Fibroblast of the aortic adventitia (primary cell): Measurements from ENCODE around the gene CTIF. TPM values are rescaled to one million over a fixed set of nuclear protein-coding genes. Genes with fewer than 3 reads are reported as not detected.

Experiments used
- DNase-seq: peaks from one replicate; pipeline ENCODE4 v3.0.0-alpha.2; 2010; ENCODE audit warnings: low read depth
- H3K4me3 ChIP-seq: 2 replicates; pipeline ENCODE4 v1.5.1; 2011; ENCODE audit warnings: low read depth, mild to moderate bottlenecking, control low read depth, low read length, moderate library complexity
- total RNA-seq: library from RNA; depleted of rRNA; stranded (reverse); fragments of >200 nt; gene quantifications from 2 replicates; pipeline ENCODE4 v1.2.3, GENCODE V29; 2012; ENCODE audit warnings: low replicate concordance
- TF ChIP-seq, protein P1 (sequence below): IDR thresholded peaks from 2 replicates; pipeline ENCODE4 v1.5.1; 2011; ENCODE audit warnings: mild to moderate bottlenecking, low read length, control low read depth, inconsistent platforms; ENCODE audit not compliant: insufficient read depth

Gene CTIF
- total RNA-seq, 1 donor: 29.0 TPM

DNA sequence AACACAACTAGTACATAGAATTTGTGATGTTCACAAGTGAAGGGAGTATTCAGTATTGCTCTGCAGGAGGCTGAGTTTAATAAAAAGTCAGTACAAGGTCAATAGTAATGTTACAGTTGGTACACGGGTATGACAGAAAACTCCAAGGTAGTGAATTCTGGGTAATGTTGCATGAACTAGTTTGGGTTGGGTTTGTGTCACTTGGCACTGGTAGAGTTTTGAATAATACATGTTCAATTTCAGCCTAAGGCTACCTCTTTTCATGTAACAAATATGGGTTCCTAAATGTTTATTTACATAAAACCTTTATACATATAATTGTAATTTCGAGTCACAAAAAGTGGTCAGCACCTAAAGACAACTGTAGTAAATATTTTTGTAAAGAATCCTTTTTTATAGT is 19.4 kb downstream of the CTIF start:
- TF ChIP-seq, protein P1, sequence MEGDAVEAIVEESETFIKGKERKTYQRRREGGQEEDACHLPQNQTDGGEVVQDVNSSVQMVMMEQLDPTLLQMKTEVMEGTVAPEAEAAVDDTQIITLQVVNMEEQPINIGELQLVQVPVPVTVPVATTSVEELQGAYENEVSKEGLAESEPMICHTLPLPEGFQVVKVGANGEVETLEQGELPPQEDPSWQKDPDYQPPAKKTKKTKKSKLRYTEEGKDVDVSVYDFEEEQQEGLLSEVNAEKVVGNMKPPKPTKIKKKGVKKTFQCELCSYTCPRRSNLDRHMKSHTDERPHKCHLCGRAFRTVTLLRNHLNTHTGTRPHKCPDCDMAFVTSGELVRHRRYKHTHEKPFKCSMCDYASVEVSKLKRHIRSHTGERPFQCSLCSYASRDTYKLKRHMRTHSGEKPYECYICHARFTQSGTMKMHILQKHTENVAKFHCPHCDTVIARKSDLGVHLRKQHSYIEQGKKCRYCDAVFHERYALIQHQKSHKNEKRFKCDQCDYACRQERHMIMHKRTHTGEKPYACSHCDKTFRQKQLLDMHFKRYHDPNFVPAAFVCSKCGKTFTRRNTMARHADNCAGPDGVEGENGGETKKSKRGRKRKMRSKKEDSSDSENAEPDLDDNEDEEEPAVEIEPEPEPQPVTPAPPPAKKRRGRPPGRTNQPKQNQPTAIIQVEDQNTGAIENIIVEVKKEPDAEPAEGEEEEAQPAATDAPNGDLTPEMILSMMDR: no peak
- DNase-seq: no peak
- H3K4me3 ChIP-seq: no peak overlapping the region

DNA sequence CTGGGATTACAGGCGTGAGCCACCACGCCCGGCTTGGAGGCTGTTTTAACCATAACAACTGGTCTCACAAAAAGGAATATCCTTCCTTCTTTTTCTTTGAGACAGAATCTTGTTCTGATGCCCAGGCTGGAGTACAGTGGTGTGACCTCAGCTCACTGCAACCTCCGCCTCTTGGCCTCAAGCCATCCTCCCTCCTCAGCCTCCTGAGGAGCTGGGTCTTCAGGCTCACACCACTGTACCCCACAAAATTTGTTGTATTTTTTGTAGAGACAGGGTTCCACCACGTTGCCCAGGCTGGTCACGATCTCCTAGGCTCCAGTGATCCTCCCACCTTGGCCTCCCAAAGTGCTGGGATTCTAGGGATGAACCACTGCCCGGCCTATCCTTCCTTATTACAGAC is 21.7 kb downstream of the CTIF start:
- no peak overlapping the region for H3K4me3 ChIP-seq
- DNase-seq: no peak
- TF ChIP-seq, protein P1: no peak

DNA sequence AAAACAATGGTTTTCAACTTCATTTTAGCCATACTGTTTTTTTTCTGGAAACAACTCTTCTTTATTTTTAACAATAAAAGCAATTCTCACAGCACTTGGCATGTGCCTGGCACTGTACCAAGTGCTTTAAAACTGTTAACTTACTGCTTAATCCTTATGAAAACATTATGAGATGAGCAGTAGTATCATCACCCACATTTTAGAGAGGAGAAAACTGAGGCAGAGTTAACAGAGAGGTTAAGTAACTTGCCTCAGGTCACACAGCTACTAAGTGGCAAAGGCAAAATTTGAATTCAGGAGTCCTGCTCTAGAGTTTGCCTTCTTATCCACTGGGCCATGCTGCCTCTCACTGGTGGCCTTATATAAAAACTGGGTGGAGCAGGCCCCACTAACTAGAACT is 23.2 kb downstream of the CTIF start:
- H3K4me3 ChIP-seq: no peak overlapping the region
- TF ChIP-seq, protein P1: no peak
- no peak for DNase-seq

DNA sequence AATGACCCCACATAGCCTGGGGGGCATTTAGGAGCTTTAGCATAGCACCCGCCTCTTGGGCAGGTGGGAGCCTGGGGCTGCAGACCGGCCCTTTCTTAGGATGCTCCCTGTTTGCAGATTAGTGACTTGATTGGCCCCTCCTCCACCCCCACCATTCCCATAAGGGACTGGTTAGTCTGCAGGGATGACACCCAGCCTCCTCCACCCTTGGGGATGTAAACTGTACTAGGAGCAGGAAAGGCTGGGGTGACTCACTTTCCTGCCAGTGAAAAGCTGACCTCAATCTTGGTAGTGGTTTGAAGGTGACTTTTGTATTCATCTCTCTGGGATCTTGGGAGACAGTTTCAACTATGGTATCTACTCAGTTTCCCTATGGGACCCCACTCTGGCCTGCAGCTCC is 24.2 kb downstream of the CTIF start:
- TF ChIP-seq, protein P1: no peak
- H3K4me3 ChIP-seq: no peak overlapping the region
- DNase-seq: peak; percentile 66

DNA sequence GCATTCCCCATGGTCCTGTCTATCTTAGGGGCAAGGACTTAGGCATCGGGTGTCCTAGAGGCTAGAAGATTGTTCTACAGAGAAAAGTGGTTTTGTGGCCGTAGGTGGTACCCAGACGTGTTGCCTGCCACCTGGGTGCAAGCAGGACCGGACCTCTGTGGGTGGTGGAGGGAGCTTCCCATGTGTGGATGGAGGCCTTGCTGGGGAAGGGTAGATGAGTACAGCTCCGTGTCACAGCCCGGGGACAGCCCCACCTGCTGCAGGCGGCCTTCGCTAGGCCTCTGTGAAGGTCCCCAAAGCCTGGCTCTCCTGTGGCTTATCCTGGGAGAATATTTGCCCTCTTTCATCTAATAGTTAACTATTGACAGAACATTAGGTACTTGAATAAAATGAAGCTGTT is 25.3 kb downstream of the CTIF start:
- no peak overlapping the region for H3K4me3 ChIP-seq
- TF ChIP-seq, protein P1: no peak
- no peak for DNase-seq

DNA sequence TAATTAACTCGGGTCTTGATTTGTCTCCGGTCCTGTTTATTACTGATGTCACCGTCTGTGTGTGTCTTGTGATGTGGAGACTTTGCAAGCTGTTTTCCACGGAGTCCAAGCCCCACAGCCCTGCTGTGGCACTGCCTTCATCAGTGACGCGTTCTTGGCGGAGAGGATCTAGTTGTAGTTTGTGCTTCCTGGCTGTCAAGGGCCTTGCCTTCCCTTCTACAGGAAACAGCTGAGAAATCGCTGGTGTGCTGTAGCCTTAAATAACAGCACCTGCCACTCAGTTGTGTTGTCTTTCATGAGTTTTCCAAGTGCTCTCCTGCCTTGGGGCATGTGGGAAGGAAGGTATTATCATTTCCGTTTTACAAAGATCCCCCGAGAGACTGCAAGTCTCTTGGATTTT is 26.3 kb downstream of the CTIF start:
- TF ChIP-seq, protein P1: no peak
- no peak for DNase-seq
- H3K4me3 ChIP-seq: no peak overlapping the region

DNA sequence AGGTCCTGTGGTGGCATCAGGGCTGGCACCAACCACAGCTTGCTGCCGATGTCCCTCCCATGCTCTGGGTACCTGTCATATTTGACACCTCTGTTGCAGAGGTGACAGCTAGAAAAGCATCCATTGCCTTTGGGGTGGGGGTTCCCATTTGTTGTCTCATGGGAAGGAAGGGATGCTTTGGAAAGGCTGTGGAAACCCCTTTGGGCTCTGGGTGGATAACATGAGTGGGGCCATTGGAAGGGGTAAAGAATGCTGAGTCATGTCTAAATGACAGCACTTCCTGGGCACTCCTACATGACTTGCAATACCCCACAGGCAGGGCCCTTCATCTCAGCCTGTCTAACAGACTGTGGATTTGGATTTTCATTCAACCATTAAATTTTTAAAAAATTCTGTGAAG is 27.8 kb downstream of the CTIF start:
- no peak overlapping the region for H3K4me3 ChIP-seq
- DNase-seq: peak; percentile 35
- TF ChIP-seq, protein P1: no peak
